ENCODE data around the gene ACIN1. TPM values are rescaled to one million over a fixed set of nuclear protein-coding genes. Genes with fewer than 3 reads are reported as not detected.

The ACIN1 gene
- total and polyA plus RNA-seq, 2 of the 13 experiments (the other 11 are each of a cell fraction or from before 2014, with no cell fraction given) = 165 to 183 TPM

DNA sequence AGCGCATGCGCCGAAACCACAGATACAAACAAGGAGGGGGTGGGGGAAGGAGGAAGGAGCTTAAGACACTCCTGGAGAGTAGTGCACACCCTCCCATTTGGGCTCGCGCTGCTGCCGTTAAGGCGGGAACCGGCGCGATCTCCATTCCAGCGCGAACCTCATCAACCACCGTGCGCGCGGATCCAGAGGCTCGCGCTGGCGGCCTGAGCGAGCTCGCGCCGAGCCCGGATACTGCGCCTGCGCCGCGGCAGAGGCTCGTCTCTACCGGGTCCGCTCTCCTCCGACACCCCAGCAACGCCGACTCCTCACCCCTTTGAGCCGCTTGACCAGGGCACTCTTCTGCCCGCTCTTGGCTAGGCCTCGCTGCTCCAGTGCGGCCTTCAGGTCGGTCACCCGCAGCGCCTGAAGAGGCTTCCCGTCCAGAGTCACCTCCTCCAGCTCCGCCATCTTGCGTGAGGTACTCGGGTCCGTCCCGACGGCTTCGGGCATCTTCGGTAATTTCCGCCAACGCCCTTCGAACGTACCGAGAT is at the start of gene ACIN1 (continued):
- TF ChIP-seq, protein P1, sequence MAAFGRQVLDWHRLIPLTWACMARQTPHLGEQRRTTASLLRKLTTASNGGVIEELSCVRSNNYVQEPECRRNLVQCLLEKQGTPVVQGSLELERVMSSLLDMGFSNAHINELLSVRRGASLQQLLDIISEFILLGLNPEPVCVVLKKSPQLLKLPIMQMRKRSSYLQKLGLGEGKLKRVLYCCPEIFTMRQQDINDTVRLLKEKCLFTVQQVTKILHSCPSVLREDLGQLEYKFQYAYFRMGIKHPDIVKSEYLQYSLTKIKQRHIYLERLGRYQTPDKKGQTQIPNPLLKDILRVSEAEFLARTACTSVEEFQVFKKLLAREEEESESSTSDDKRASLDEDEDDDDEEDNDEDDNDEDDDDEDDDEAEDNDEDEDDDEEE (CRISPR knock-in tag; IDR thresholded peaks at IDR 0.05) = peak; percentile 93
- TF ChIP-seq DZIP1 (CRISPR knock-in tag; IDR thresholded peaks at IDR 0.05) (peak; percentile 89; the same call in 1 of the 2 replicates), NFRKB (IDR thresholded peaks at IDR 0.05) (peak; percentile 51; the same call in 1 of the 2 replicates), ZNF652 (CRISPR knock-in tag; IDR thresholded peaks at IDR 0.05; ENCODE audit: borderline replicate concordance, low read depth) (no peak; the same call in 1 of the 2 replicates), NCOA2 (CRISPR knock-in tag; IDR thresholded peaks at IDR 0.05) (peak; percentile 63; the same call in 1 of the 2 replicates), ZBTB46 (CRISPR knock-in tag; IDR thresholded peaks at IDR 0.05; ENCODE audit: borderline replicate concordance) (peak; percentile 95), NFE2L2 (IDR thresholded peaks at IDR 0.05; ENCODE audit: low read length) (no peak), ZNF124 (CRISPR knock-in tag; IDR thresholded peaks at IDR 0.05) (peak; percentile 92), ZFP62 (CRISPR knock-in tag; IDR thresholded peaks at IDR 0.05) (peak; percentile 96; the same call in 1 of the 2 replicates), DBP (CRISPR knock-in tag; IDR thresholded peaks at IDR 0.05; ENCODE audit: not compliant biosample characterization) (peak; percentile 77), ZFP36L2 (CRISPR knock-in tag; IDR thresholded peaks at IDR 0.05) (peak; percentile 62; the same call in 1 of the 2 replicates)
- TF ChIP-seq, protein P2, sequence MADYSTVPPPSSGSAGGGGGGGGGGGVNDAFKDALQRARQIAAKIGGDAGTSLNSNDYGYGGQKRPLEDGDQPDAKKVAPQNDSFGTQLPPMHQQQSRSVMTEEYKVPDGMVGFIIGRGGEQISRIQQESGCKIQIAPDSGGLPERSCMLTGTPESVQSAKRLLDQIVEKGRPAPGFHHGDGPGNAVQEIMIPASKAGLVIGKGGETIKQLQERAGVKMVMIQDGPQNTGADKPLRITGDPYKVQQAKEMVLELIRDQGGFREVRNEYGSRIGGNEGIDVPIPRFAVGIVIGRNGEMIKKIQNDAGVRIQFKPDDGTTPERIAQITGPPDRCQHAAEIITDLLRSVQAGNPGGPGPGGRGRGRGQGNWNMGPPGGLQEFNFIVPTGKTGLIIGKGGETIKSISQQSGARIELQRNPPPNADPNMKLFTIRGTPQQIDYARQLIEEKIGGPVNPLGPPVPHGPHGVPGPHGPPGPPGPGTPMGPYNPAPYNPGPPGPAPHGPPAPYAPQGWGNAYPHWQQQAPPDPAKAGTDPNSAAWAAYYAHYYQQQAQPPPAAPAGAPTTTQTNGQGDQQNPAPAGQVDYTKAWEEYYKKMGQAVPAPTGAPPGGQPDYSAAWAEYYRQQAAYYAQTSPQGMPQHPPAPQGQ (CRISPR knock-in tag; IDR thresholded peaks at IDR 0.05; ENCODE audit: borderline replicate concordance) = no peak; the same call in 1 of the 2 replicates
- TF ChIP-seq, protein P3, sequence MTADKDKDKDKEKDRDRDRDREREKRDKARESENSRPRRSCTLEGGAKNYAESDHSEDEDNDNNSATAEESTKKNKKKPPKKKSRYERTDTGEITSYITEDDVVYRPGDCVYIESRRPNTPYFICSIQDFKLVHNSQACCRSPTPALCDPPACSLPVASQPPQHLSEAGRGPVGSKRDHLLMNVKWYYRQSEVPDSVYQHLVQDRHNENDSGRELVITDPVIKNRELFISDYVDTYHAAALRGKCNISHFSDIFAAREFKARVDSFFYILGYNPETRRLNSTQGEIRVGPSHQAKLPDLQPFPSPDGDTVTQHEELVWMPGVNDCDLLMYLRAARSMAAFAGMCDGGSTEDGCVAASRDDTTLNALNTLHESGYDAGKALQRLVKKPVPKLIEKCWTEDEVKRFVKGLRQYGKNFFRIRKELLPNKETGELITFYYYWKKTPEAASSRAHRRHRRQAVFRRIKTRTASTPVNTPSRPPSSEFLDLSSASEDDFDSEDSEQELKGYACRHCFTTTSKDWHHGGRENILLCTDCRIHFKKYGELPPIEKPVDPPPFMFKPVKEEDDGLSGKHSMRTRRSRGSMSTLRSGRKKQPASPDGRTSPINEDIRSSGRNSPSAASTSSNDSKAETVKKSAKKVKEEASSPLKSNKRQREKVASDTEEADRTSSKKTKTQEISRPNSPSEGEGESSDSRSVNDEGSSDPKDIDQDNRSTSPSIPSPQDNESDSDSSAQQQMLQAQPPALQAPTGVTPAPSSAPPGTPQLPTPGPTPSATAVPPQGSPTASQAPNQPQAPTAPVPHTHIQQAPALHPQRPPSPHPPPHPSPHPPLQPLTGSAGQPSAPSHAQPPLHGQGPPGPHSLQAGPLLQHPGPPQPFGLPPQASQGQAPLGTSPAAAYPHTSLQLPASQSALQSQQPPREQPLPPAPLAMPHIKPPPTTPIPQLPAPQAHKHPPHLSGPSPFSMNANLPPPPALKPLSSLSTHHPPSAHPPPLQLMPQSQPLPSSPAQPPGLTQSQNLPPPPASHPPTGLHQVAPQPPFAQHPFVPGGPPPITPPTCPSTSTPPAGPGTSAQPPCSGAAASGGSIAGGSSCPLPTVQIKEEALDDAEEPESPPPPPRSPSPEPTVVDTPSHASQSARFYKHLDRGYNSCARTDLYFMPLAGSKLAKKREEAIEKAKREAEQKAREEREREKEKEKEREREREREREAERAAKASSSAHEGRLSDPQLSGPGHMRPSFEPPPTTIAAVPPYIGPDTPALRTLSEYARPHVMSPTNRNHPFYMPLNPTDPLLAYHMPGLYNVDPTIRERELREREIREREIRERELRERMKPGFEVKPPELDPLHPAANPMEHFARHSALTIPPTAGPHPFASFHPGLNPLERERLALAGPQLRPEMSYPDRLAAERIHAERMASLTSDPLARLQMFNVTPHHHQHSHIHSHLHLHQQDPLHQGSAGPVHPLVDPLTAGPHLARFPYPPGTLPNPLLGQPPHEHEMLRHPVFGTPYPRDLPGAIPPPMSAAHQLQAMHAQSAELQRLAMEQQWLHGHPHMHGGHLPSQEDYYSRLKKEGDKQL (CRISPR knock-in tag; IDR thresholded peaks at IDR 0.05; ENCODE audit: low read depth) = peak; percentile 33; the same call in 1 of the 2 replicates

All from HepG2 (cell line).